Testis (tissue), 3 donors: ENCODE measurements around the gene COL23A1. TPM values are rescaled to one million over a fixed set of nuclear protein-coding genes. Genes with fewer than 3 reads are reported as not detected.

Source experiments
- DNase-seq: peaks from one replicate; pipeline ENCODE4 v3.0.0-alpha.2; 2019
- H3K27ac ChIP-seq, 2 donors: fragments of 200-600 bp; sonication (generic); one replicate each; pipeline ENCODE4 v1.5.1; 2019
- H3K27me3 ChIP-seq: fragments of 200-600 bp; sonication (generic); one replicate; pipeline ENCODE4 v1.5.1; 2019
- H3K36me3 ChIP-seq: fragments of 200-600 bp; sonication (generic); one replicate; pipeline ENCODE4 v1.5.1; 2017; ENCODE audit warnings: low read depth; ENCODE audit errors: missing control alignments
- H3K4me1 ChIP-seq: fragments of 200-600 bp; sonication (generic); one replicate; pipeline ENCODE4 v1.5.1; 2019
- H3K4me3 ChIP-seq, 2 donors: fragments of 200-600 bp; sonication (generic); one replicate each; pipeline ENCODE4 v1.5.1; 2017 to 2019
- H3K9me3 ChIP-seq: fragments of 200-600 bp; sonication (generic); one replicate; pipeline ENCODE4 v1.5.1; 2017
- CTCF ChIP-seq, 3 experiments: fragments of 450-650 bp in 2 of 3; fragments of 200-600 bp in 1 of 3; sonication (generic) in 1 of 3; IDR thresholded peaks; one replicate each; pipeline ENCODE4 v1.5.1; 2016 to 2019; ENCODE audit warnings: antibody characterized with exemption in 3 of 3, mild to moderate bottlenecking in 2 of 3, moderate library complexity in 1 of 3
- POLR2A ChIP-seq: fragments of 450-650 bp; IDR thresholded peaks from one replicate; pipeline ENCODE4 v1.6.1; 2017; ENCODE audit warnings: antibody characterized with exemption, mild to moderate bottlenecking, moderate library complexity
- WGBS, 2 donors: methylation state at CpG; one replicate each; pipeline ENCODE4 v1.1.5; 2018; 5-methylcytosine and 5-hydroxymethylcytosine counted together
- intact Hi-C: fragments of 100-400 bp; cut with DNase I; formaldehyde crosslinking; loops from one replicate; pipeline ENCODE4 v1.15.1; 2023; ENCODE audit warnings: low total_unique reads
- polyA plus RNA-seq: library from polyadenylated mRNA; stranded (reverse); fragments of 350-450 nt; fragmentation: Illumina TruSeq; extraction: RNeasy Lipid Tissue Mini Kit (QIAGEN cat#74804); gene quantifications from one replicate; pipeline ENCODE4 v1.2.3, GENCODE V29; 2014; ENCODE audit warnings: low read depth, low replicate concordance; ENCODE audit not compliant: insufficient read depth
- total RNA-seq, 2 donors: library from RNA; depleted of rRNA; stranded (reverse); fragments of >200 nt; gene quantifications; one replicate each; pipeline ENCODE4 v1.2.3, GENCODE V29; 2016

Gene COL23A1
- total and polyA plus RNA-seq, 3 donors from 2014 or later: 4.3 to 5.5 (median 5.0) TPM

- Histone ChIP-seq H3K4me1 (no peaks in the 10 kb centered on the region), H3K36me3 (no peaks in the 10 kb centered on the region), H3K9me3 (no peaks in the 10 kb centered on the region), H3K27ac (no peak overlapping the region), H3K4me3 (no peak overlapping the region), H3K27me3 (no peaks in the 10 kb centered on the region)
- WGBS, 2 donors: 47 to 48% methylated on average over 4 of the region's 4 CpGs
- intact Hi-C loops: no loop called here
- DNase-seq: no peak
- TF ChIP-seq CTCF (IDR thresholded peaks at IDR 0.05): no peak
- no peak for TF ChIP-seq POLR2A
Observed at GRCh38 chr5:178630475-178630930, 40.3 kb upstream of the COL23A1 start.

DNA sequence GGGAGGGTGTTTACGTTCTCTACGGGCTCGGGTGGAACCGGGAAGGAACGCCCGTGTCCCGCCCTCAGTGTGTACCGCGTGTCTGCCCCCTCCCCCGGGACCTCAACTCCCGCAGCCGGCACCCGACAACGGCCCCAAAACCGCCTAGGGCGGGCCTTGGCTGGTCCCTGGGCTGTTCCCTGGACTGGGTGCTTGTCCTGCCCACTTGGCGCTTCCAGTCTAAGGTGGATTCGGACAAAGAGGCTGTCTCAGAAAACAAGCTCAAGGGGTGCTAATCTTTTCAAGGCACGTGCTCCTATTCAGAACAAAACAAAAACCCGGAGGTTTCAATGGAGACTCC is 37.0 kb upstream of the COL23A1 start:
- no peak for DNase-seq
- TF ChIP-seq POLR2A: no peak
- Histone ChIP-seq H3K4me3 (peak overlapping the region; percentile 94 to 100), H3K36me3 (no peaks in the 10 kb centered on the region), H3K27me3 (no peaks in the 10 kb centered on the region), H3K9me3 (no peaks in the 10 kb centered on the region), H3K4me1 (peaks cover 13% of the 10 kb centered on the region), H3K27ac (peak overlapping the region; percentile 97 to 98)
- WGBS, 2 donors: 9 to 13% methylated on average over 4 to 16 of the region's 20 CpGs
- intact Hi-C loops: no loop called here

- Histone ChIP-seq H3K36me3 (no peaks in the 10 kb centered on the region), H3K27me3 (no peaks in the 10 kb centered on the region), H3K27ac (peak within 1 kb of the TSS; percentile 97 to 98), H3K4me1 (peaks cover 13% of the 10 kb centered on the region), H3K9me3 (no peaks in the 10 kb centered on the region), H3K4me3 (peak within 1 kb of the TSS; percentile 94 to 100)
- 0% methylated on average over 14 to 60 of the region's 79 CpGs for WGBS, 2 donors
- peak; percentile 46 for TF ChIP-seq POLR2A
- TF ChIP-seq CTCF (IDR thresholded peaks at IDR 0.05): no peak
- intact Hi-C loops: no loop called here
- DNase-seq: peak; percentile 97
Observed at GRCh38 chr5:178626484-178627258, 36.5 kb upstream of the COL23A1 start, which contains the start of gene CLK4. TSS of gene CLK4 (minus strand) at chr5:178627050. CDS start at chr5:178623416, 3,634 bp downstream.

- 1% methylated on average over 22 to 23 of the region's 23 CpGs for WGBS, 2 donors
Observed at GRCh38 chr5:178625679-178626483, 35.7 kb upstream of the COL23A1 start.

More at GRCh38 chr5:178625679-178626483, 35.7 kb upstream of the COL23A1 start:
- peak overlapping the region; percentile 97 to 98 for H3K27ac ChIP-seq
- peak overlapping the region; percentile 94 to 100 for H3K4me3 ChIP-seq
- no peaks in the 10 kb centered on the region for H3K27me3 ChIP-seq
- no peaks in the 10 kb centered on the region for H3K9me3 ChIP-seq
- H3K4me1 ChIP-seq: peaks cover 13% of the 10 kb centered on the region
- intact Hi-C loops: no loop called here
- DNase-seq: no peak
- no peaks in the 10 kb centered on the region for H3K36me3 ChIP-seq
- TF ChIP-seq POLR2A (no peak), CTCF (IDR thresholded peaks at IDR 0.05) (no peak)
